ENCODE results near the gene SASH1.

The SASH1 gene

GRCh38 chr6:148342350-148343046 lies at the start of gene SASH1:
Gene SASH1, plus strand, starts transcription at chr6:148342838. Its CDS starts 230 bp downstream, at chr6:148343068.
- peak in 1 of 2 experiments; percentile 38 for DNase-seq (ENCODE audit: low read depth in 2 of 2)

GRCh38 chr6:148293181-148293995 lies 49.2 kb upstream of the SASH1 start:
- DNase-seq (ENCODE audit: low read depth in 2 of 2) = no peak

DNA sequence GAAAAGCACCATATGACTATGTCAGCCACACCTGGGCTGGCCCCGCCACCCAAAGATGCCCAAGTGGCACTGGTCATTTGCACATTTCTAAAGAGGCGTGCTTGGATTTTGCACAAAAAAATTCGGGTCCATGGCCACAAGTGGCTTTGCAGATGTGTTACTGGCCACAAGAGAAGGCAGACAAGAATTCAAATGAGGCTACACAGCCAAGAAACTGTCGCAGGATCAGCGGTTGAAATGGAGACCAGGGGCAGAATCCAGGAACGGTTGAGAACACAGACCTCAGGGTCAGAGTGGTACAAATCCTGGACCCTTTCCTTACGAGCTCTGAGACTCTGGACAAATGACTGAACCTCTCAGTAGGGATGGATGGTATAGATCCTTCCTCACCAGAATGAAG lies 48.6 kb upstream of the SASH1 start:
- no peak for DNase-seq (ENCODE audit: low read depth in 2 of 2)

DNA sequence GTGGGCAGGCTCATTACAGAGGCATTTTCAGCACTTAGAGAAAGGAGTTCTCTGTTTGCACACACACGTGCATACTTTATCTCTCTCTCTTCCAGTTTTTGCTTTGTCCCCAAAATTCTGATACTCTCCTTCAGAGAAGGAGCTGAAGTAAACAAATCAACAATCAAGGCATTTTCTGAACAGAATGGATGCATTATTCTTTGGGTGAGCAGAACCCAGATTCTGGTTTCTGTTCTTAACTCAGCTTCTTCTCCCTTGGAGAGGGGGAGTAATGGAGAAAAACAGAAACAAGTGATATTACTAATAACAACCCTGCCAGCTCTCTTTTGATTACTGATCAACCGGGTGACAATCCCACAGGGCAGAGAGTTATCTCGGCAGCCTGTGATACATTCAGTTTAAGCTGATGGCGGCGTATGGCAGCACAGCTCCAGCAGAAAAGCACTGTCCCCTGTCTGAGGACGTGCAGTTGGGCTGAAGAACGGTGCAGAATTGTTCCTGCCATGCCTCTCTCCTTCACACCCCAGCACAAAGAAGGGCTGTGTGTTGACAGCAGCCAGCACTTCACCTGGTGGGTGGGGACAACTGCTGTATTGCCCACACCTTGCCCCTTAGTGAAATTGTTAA lies 47.3 kb upstream of the SASH1 start:
- no peak for DNase-seq (ENCODE audit: low read depth in 2 of 2)

DNA sequence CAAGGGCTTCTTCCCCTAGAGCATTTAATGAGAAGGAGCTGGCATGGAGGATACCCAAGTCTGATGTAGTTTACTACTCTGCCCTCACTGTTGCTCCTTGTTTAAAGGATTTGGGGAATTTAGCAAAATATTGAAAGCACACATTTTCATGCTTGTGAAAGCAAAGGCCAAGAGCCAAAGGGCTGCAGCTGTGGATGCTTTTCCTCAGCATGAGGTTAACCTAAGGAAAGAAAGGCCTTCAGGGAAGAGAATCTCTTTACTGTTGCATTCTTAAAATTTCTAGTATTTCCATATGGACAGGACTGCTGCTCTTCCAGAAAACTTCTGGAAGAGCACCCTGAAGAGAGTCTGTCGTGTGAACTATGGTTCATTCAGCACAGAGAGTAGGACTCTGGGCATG lies 45.9 kb upstream of the SASH1 start:
- no peak for DNase-seq (ENCODE audit: low read depth in 2 of 2)

DNA sequence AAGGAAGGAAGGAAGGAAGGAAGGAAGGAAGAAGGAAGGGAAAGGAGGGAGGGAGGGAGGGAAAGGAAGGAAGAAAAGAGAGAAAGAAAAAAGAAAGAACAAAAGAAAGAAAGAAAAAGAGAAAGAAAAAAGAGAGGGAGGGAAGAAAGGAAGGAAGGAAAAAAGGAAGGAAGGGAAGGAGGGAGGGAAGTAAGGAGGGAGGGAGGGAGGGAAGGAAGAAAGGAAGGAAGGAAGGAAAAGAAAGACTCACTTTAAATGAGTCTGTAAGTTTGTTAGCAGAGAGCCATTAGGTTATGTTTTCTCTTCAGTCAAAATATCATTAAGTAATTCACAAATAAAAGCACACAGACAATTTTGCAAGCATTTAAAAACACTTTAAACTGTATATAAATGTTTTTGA lies 44.0 kb upstream of the SASH1 start:
- no peak for DNase-seq (ENCODE audit: low read depth in 2 of 2)

DNA sequence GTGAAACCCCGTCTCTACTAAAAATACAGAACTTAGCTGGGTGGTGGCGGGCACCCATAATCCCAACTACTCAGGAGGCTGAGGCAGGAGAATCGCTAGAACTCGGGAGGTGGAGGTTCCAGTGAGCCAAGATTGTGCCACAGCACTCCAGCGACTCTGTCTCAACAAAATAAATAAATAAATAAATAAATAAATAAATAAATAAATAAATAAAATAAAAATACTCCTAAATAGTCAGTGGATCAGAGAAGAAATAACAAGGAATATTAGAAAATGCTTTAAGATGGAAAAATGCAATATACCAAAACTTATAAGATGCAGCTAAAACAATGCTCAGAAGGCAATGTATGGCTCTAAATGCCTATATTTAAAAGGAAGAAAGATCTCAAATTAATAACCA lies 39.0 kb upstream of the SASH1 start:
- DNase-seq (ENCODE audit: low read depth in 2 of 2) = no peak

- peak; percentile 60 to 62 for DNase-seq (ENCODE audit: low read depth in 2 of 2)
Measured at GRCh38 chr6:148304976-148305375, 37.7 kb upstream of the SASH1 start.

- DNase-seq (ENCODE audit: low read depth in 2 of 2) = no peak
Measured at GRCh38 chr6:148306286-148306685, 36.4 kb upstream of the SASH1 start.

DNA sequence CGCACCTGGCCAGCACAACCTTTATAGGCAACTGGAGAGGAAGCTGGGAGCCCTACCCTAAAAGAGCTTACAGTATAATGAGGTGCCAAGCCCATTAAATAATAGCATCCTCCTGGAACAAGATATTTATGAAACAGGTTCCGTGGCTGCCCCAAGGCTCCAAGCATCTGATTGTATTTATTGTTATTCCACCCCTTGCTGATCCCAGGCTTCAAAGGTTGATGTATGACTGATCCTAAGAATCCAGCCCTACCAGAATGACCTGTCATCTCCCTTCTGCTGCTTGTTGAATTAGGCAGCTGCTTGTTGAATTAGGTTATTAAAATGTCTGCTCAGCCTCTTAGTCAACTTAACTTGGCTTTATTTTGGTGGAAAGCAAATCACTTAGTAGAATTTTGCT lies 35.2 kb upstream of the SASH1 start:
- no peak for DNase-seq (ENCODE audit: low read depth in 2 of 2)

GRCh38 chr6:148309301-148309700 lies 33.3 kb upstream of the SASH1 start:
- no peak for DNase-seq (ENCODE audit: low read depth in 2 of 2)

- no peak for DNase-seq (ENCODE audit: low read depth in 2 of 2)
Measured at GRCh38 chr6:148311966-148312669, 30.5 kb upstream of the SASH1 start.

DNA sequence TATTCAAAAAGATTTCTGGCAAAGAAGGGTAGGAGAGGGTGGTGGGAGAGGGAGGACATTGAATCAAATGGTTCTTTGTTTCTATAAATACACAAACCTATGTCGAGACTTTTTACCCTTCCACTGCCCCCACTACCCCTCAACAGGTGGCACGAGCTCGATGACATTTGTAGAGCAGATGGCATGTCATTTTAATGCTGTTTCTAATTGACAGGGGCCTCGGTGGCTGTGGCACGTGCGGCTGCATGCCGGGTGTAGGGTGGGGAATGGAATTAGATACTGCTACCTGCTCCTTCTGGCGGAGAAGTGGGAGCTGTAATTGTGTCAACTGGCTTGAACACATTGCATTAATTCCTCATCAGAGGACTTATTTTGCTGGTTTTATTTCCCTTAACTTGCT lies 29.1 kb upstream of the SASH1 start:
- no peak for DNase-seq (ENCODE audit: low read depth in 2 of 2)

DNA sequence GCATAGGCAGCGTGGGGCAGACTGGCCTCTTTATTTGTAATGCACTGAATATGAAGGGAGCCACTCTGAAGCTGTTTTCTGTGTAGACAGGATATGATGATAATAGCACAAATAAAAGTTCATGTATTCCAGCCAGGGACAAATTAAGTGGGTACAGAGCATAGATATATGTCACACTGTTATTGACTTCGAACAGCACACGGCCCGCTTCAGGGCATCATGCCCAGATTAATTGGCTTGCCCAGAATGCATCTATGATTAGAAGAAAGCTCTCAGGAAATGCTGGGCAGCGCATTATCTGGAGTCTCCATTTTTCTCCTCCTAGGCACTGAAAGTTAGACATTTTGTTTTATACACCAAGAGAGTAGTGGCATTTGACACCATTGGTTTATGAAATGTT lies 26.3 kb upstream of the SASH1 start:
- no peak for DNase-seq (ENCODE audit: low read depth in 2 of 2)

- DNase-seq (ENCODE audit: low read depth in 2 of 2) = no peak
Measured at GRCh38 chr6:148317051-148317450, 25.6 kb upstream of the SASH1 start.

GRCh38 chr6:148317739-148318138 lies 24.9 kb upstream of the SASH1 start:
- DNase-seq (ENCODE audit: low read depth in 2 of 2) = peak; percentile 44 to 47

- DNase-seq (ENCODE audit: low read depth in 2 of 2) = no peak
Measured at GRCh38 chr6:148322704-148323103, 19.9 kb upstream of the SASH1 start.

GRCh38 chr6:148323344-148323743 lies 19.3 kb upstream of the SASH1 start:
- DNase-seq (ENCODE audit: low read depth in 2 of 2) = peak in 1 of 2 experiments; percentile 34

DNA sequence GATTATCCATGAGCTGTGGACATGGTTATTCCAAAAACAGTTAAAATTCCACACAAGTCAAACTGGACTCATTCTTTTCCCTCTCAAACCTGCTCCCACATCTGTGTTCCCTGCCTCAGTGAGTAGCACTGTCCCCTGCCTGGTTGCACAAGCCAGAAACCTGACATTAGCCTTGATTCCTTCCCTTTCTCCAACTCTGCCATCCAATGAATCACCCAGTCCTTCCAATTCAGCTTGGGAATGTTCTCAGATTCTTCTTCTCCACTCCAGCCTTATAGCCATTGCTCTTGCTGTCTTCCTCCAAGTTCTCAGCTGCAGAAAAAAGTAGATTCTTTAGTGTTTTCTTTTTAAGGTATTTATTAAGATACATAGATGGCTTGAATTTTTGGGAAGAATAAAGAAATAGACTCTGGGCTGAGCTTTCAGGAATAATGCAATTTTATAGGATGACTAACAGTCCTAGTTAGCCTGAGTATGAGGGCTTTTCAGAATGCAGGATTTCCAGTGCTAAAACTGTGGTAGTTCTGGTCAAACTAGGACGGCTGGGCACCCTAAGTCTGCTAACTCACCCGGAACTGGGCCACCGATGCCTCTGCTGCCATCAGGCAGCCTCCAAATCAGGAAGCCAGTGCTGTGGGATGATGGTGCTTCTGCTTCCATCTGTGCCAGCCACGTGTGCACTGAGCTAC lies 18.2 kb upstream of the SASH1 start:
- no peak for DNase-seq (ENCODE audit: low read depth in 2 of 2)

DNA sequence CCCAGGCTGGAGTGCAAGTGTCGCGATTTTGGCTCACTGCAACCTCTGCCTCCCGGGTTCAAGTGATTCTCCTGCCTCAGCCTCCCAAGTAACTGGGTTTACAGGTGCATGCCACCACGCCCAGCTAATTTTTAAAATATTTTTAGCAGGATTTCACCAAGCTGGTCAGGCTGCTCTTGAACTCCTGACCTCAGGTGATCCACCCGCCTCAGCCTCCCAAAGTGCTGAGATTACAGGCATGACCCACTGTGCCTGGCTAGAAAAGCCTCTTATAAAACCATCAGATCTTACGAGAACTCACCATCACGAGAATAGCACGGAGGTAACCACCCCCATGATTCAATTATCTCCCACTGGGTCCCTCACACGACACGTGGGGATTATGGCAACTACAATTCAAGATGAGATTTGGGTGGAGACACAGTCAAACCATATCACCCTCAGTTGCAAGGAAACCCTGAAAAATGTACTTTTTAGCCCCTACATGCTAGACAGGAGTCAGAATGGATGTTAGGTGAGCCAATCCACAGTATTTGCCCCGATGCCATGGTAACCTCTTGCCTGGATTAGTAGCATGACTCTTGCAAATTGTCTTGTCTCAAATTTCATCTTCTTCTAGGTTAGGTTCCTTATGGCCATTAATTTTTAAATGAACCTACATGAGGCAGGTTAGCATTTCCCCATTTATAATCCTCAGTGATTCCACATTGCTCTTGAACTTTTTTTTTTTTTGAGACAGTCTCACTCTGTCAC lies 17.1 kb upstream of the SASH1 start:
- DNase-seq (ENCODE audit: low read depth in 2 of 2) = no peak
